GM12892 (cell line): ENCODE measurements around the gene OR4K1.

Source experiments
- POLR2A ChIP-seq: IDR thresholded peaks from 2 replicates; pipeline ENCODE4 v1.6.1; 2011; ENCODE audit warnings: low read depth, low read length, control low read depth
- POLR2AphosphoS5 ChIP-seq: IDR thresholded peaks from 2 replicates; pipeline ENCODE4 v1.6.1; 2011; ENCODE audit warnings: low read depth, low read length, control low read depth
- TAF1 ChIP-seq: IDR thresholded peaks from 2 replicates; pipeline ENCODE4 v1.6.1; 2011; ENCODE audit warnings: low read depth, mild to moderate bottlenecking, control low read depth, low read length, borderline replicate concordance

- no peak for TF ChIP-seq POLR2AphosphoS5
- TF ChIP-seq POLR2A: no peak
- no peak for TF ChIP-seq TAF1
Measured at GRCh38 chr14:19911114-19911513, 19.6 kb upstream of the OR4K1 start.
